Right lobe of liver (tissue), 6 donors: ENCODE measurements around the gene S100A12. TPM values are rescaled to one million over a fixed set of nuclear protein-coding genes. Genes with fewer than 3 reads are reported as not detected.
"Not testable (repeated sequence)": the region's sequence is repeated elsewhere in the genome, so short reads cannot be mapped to it uniquely, and the experiment has no call there.

ENCODE experiments used
- ATAC-seq, 4 donors: fragments of 200-7000 bp; cut with Tn5 transposase; one replicate each; pipeline ENCODE4 v1.9.1; 2020; ENCODE audit warnings: mild to moderate bottlenecking in 4 of 4, moderate library complexity in 4 of 4
- DNase-seq, 3 donors: peaks; one replicate each; pipeline ENCODE4 v3.0.0-alpha.2; 2020
- H3K27ac ChIP-seq, 3 donors: fragments of 200-600 bp; one replicate each; pipeline ENCODE4 v1.8.0; 2022
- H3K27me3 ChIP-seq, 2 donors: fragments of 200-600 bp; one replicate each; pipeline ENCODE4 v1.8.0; 2022
- H3K36me3 ChIP-seq, 4 donors: fragments of 200-600 bp; sonication (generic) in 1 of 4; one replicate each; pipeline versions ENCODE4 v1.5.1 to v1.8.0; 2017 to 2022; ENCODE audit warnings: control low read depth in 1 of 4
- H3K4me1 ChIP-seq, 4 donors: fragments of 200-600 bp; sonication (generic) in 1 of 4; one replicate each; pipeline versions ENCODE4 v1.5.1 to v1.8.0; 2017 to 2022; ENCODE audit warnings: control low read depth in 1 of 4
- H3K4me3 ChIP-seq, 3 donors: fragments of 200-600 bp; one replicate each; pipeline ENCODE4 v1.8.0; 2022
- H3K9me3 ChIP-seq, 4 donors: fragments of 200-600 bp; sonication (generic) in 1 of 4; one replicate each; pipeline versions ENCODE4 v1.5.1 to v1.8.0; 2017 to 2022; ENCODE audit warnings: control low read depth in 1 of 4
- POLR2A ChIP-seq: fragments of 450-650 bp; IDR thresholded peaks from one replicate; pipeline ENCODE4 v1.6.1; 2017; ENCODE audit warnings: antibody characterized with exemption, mild to moderate bottlenecking
- WGBS: methylation state at CpG from one replicate; pipeline ENCODE4 v1.1.6; 2018; ENCODE audit warnings: low coverage, low lambda C conversion rate; ENCODE audit not compliant: insufficient coverage; ENCODE audit errors: missing lambda C conversion rate; 5-methylcytosine and 5-hydroxymethylcytosine counted together
- intact Hi-C, 2 donors: fragments of 100-400 bp; cut with DNase I; formaldehyde crosslinking; loops; one replicate each; pipeline versions ENCODE4 v1.11.2 to v1.14.1; 2022
- long read RNA-seq: library from polyadenylated mRNA; unstranded; transcript quantifications from one replicate; pipeline ENCODE4 v2.0.0, GENCODE V29; 2019
- total RNA-seq, 6 experiments: library from RNA; depleted of rRNA in 2 of 6; stranded (reverse); fragments of >200 nt in 2 of 6; fragmentation: NEBNext Ultra II Directional in 3 of 6; extraction: Animal tissue kit (Norgen Biotek cat#: 25700) in 3 of 6; gene quantifications; one replicate each; pipeline versions ENCODE4 v1.1.0 to v1.2.4, GENCODE V29; 2016 to 2023
- TF ChIP-seq, protein P1 (sequence below), 4 donors: fragments of 200-600 bp in 3 of 4; fragments of 450-650 bp in 1 of 4; IDR thresholded peaks; one replicate each; pipeline versions ENCODE4 v1.5.1 to v1.8.0; 2016 to 2022; ENCODE audit warnings: antibody characterized with exemption in 4 of 4, mild to moderate bottlenecking in 2 of 4
- donor health status: DM: no; HTN: yes; CAD: no.
- donor health status: DM: no; HTN: no; CAD: no.
- donor health status: DM: no; HTN: no; CAD: no.
- donor health status: DM: no; HTN: yes; CAD: no.
- donor health status: DM: no; HTN: yes; CAD: no.

Gene S100A12
- 1 to 10 TPM; 1.5 to 3.8 (median 3.0) TPM for total RNA-seq
- long read RNA-seq, partial matches to known transcripts, result 0 of 2 reads
- long read RNA-seq, other reads (novel, unspliced or antisense), result 0 of 2 reads

DNA sequence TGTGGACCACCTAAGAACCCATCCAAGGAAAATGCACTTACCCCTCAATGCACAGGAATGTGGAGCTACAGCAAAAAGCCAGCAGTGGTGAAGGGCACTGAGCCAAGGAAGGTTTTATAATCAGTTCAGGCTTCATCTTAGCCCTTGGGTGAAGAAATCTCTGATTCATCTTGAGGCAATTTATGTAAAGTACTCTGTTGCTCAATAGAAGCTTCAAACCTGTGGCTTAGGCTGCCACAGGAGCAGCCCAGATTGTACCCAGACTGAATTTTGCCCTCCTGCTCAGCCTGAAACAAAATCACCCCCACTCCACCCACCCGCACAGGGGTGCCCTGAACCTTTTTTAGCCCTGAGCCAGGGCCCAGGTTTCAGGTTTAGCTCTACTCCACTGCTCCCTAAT lies at the start of gene S100A12:
Gene S100A12 (minus strand): TSS at position 111 of the 400 bp plus-strand sequence. CDS start 1,029 bp downstream, outside the sequence.
- DNase-seq (no peak), ATAC-seq (peak in 1 of 4 donors; percentile 22)
- intact Hi-C loops, result no loop called here
- Histone ChIP-seq H3K27me3 (no peaks in the 10 kb centered on the region), H3K36me3 (no peaks in the 10 kb centered on the region), H3K4me1 (no peaks in the 10 kb centered on the region), H3K9me3 (no peaks in the 10 kb centered on the region), H3K27ac (no peak within 1 kb of the TSS), H3K4me3 (no peak within 1 kb of the TSS)
- WGBS, result 50% methylated on average over 1 of the region's 1 CpG
- TF ChIP-seq, protein P1, sequence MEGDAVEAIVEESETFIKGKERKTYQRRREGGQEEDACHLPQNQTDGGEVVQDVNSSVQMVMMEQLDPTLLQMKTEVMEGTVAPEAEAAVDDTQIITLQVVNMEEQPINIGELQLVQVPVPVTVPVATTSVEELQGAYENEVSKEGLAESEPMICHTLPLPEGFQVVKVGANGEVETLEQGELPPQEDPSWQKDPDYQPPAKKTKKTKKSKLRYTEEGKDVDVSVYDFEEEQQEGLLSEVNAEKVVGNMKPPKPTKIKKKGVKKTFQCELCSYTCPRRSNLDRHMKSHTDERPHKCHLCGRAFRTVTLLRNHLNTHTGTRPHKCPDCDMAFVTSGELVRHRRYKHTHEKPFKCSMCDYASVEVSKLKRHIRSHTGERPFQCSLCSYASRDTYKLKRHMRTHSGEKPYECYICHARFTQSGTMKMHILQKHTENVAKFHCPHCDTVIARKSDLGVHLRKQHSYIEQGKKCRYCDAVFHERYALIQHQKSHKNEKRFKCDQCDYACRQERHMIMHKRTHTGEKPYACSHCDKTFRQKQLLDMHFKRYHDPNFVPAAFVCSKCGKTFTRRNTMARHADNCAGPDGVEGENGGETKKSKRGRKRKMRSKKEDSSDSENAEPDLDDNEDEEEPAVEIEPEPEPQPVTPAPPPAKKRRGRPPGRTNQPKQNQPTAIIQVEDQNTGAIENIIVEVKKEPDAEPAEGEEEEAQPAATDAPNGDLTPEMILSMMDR (IDR thresholded peaks at IDR 0.05), result no peak
- no peak for TF ChIP-seq POLR2A

DNA sequence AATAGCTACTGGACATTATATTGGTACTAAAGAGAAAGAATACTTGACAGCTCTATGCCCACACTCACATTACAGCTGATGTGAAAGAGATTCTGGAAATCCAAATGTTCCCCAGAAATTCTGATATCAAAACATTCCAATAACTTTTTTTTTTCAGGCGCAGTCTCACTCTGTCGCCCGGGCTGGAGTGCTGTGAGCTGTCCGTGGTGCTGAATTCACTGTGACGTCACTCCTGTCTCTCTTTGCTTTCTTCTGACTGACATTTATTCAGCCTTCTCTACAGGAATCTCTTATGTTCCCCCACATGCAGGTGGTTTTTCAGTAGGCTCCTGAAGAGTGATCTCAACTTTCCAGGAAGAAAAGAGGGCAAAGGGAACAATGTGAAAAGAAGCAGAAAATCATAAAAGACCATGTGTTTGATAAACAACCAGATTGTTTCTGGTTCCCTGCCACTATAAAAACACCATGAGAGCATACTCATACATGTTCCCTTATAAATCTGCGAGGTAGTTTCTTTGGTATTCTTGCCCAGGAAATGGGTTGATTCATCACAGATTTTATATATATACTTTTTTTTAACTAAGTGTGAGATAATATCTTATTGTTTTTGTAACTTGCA lies 47.1 kb upstream of the S100A12 start:
- Histone ChIP-seq H3K4me1 (no peaks in the 10 kb centered on the region), H3K27ac (no peak overlapping the region), H3K27me3 (no peaks in the 10 kb centered on the region), H3K9me3 (no peaks in the 10 kb centered on the region), H3K36me3 (no peaks in the 10 kb centered on the region), H3K4me3 (no peak overlapping the region)
- intact Hi-C loops, result no loop called here
- ATAC-seq, result peak; percentile 71 to 85 (median 78)
- 4% methylated on average over 6 of the region's 6 CpGs for WGBS
- TF ChIP-seq, protein P1 (IDR thresholded peaks at IDR 0.05), result no peak
- TF ChIP-seq POLR2A, result no peak
- peak; percentile 62 to 69 (median 68) for DNase-seq

- no peaks in the 10 kb centered on the region for H3K4me1 ChIP-seq
- H3K27ac ChIP-seq, result no peak overlapping the region
- WGBS, result 0% methylated on average over 1 of the region's 2 CpGs
- no peak for TF ChIP-seq POLR2A
- TF ChIP-seq, protein P1 (IDR thresholded peaks at IDR 0.05), result no peak
- H3K4me3 ChIP-seq, result no peak overlapping the region
- H3K36me3 ChIP-seq, result no peaks in the 10 kb centered on the region
- H3K27me3 ChIP-seq, result no peaks in the 10 kb centered on the region
- DNase-seq (no peak), ATAC-seq (no peak)
- H3K9me3 ChIP-seq, result no peaks in the 10 kb centered on the region
- intact Hi-C loops, result no loop called here
These were observed 44.9 kb upstream of the S100A12 start for GRCh38 chr1:153420306-153420705.

DNA sequence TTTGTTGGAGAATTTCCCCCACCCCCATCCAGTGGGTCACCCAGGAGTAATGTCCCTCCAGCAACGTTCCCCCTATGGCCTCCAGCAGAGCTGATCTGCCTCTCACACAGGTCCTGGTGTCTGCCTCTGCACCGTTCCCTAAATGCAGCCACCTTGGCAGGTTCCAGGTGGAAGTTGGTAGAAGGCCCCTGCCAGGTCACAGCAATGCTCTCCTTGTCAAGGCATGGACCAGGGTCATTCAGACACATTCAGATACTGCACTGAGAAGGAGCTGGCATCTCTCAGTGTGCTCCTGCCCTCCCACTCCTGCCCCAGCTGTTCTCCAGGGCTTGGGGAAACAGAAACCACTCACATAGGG lies 44.0 kb upstream of the S100A12 start:
- H3K4me1 ChIP-seq, H3K27me3 ChIP-seq, H3K36me3 ChIP-seq, ATAC-seq, H3K4me3 ChIP-seq, intact Hi-C loops, H3K9me3 ChIP-seq, H3K27ac ChIP-seq: not testable (repeated sequence)
- WGBS, result 12% methylated on average over 2 of the region's 2 CpGs
- peak in 1 of 3 donors; percentile 22 for DNase-seq

- intact Hi-C loops, H3K27ac ChIP-seq, H3K4me3 ChIP-seq, DNase-seq, H3K9me3 ChIP-seq, H3K36me3 ChIP-seq, ATAC-seq, H3K27me3 ChIP-seq, H3K4me1 ChIP-seq: not testable (repeated sequence)
- 53% methylated on average over 5 of the region's 7 CpGs for WGBS
These were observed 43.5 kb upstream of the S100A12 start for GRCh38 chr1:153418758-153419435.
